ENCODE results near the gene SRRM2. TPM values are rescaled to one million over a fixed set of nuclear protein-coding genes. Genes with fewer than 3 reads are reported as not detected.

SRRM2 gene
- total RNA-seq, 1 donor from 2014 or later = 505 TPM

DNA sequence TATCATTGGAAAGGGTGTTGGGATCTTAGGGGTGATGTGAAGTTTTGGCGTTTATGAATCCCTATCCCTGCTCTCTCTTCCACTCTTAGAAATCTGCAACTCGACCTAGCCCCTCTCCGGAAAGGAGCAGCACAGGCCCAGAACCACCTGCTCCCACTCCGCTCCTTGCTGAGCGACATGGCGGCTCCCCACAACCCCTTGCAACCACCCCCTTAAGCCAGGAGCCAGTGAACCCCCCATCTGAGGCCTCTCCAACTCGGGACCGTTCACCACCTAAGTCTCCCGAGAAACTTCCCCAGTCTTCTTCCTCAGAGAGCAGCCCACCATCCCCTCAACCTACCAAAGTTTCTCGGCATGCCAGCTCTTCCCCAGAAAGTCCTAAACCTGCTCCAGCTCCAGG lies 9.0 kb downstream of the SRRM2 start:
- DNase-seq (ENCODE audit: low spot score) = no peak

DNA sequence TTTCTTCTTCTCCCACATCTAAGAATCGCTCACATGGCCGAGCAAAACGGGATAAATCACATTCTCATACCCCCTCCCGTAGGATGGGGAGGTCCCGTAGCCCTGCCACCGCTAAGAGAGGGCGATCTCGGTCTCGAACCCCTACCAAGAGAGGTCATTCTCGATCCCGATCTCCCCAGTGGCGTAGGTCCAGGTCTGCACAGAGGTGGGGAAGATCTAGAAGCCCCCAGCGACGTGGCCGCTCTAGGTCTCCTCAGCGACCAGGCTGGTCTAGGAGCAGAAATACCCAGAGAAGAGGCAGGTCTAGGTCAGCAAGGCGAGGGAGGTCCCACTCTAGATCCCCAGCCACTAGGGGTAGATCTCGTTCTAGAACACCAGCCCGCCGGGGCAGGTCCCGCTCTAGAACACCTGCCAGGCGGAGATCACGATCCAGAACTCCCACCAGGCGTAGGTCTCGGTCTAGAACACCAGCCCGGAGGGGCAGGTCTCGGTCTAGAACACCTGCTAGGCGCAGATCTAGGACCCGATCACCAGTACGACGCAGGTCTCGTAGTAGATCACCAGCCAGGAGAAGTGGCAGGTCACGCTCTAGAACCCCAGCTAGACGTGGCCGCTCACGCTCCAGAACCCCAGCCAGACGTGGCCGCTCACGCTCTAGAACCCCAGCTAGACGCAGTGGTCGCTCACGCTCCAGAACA lies 9.6 kb downstream of the SRRM2 start:
- DNase-seq (ENCODE audit: low spot score) = no peak

DNA sequence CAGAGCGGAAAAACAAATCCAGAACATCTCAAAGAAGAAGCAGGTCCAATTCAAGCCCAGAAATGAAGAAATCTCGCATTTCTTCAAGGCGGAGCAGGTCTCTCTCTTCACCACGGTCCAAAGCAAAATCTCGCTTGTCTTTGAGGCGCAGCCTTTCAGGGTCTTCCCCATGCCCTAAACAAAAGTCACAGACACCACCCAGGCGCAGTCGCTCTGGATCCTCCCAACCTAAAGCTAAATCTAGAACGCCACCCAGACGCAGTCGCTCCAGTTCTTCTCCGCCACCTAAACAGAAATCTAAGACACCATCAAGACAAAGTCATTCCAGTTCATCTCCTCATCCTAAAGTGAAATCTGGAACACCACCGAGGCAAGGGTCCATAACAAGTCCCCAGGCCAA lies 10.3 kb downstream of the SRRM2 start:
- DNase-seq (ENCODE audit: low spot score) = no peak

DNA sequence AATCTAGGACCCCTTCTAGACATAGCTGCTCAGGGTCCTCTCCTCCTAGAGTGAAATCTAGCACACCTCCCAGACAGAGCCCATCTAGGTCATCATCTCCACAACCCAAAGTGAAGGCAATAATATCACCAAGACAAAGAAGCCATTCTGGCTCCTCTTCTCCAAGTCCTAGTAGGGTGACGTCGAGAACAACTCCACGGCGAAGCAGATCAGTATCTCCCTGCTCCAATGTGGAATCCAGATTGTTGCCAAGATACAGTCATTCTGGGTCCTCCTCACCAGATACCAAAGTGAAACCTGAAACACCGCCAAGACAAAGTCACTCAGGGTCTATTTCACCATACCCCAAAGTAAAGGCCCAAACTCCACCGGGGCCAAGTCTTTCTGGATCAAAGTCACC lies 10.7 kb downstream of the SRRM2 start:
- DNase-seq (ENCODE audit: low spot score) = no peak

DNA sequence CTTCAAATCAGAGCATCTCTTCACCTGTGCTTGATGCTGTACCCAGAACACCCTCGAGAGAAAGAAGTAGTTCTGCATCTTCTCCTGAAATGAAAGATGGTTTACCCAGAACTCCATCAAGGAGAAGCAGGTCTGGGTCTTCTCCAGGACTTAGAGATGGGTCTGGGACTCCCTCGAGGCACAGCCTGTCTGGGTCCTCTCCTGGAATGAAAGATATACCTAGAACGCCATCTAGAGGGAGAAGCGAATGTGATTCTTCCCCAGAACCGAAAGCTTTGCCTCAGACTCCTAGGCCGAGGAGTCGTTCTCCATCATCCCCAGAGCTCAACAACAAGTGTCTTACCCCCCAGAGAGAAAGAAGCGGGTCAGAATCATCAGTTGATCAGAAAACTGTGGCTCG lies 12.3 kb downstream of the SRRM2 start:
- no peak for DNase-seq (ENCODE audit: low spot score)

DNA sequence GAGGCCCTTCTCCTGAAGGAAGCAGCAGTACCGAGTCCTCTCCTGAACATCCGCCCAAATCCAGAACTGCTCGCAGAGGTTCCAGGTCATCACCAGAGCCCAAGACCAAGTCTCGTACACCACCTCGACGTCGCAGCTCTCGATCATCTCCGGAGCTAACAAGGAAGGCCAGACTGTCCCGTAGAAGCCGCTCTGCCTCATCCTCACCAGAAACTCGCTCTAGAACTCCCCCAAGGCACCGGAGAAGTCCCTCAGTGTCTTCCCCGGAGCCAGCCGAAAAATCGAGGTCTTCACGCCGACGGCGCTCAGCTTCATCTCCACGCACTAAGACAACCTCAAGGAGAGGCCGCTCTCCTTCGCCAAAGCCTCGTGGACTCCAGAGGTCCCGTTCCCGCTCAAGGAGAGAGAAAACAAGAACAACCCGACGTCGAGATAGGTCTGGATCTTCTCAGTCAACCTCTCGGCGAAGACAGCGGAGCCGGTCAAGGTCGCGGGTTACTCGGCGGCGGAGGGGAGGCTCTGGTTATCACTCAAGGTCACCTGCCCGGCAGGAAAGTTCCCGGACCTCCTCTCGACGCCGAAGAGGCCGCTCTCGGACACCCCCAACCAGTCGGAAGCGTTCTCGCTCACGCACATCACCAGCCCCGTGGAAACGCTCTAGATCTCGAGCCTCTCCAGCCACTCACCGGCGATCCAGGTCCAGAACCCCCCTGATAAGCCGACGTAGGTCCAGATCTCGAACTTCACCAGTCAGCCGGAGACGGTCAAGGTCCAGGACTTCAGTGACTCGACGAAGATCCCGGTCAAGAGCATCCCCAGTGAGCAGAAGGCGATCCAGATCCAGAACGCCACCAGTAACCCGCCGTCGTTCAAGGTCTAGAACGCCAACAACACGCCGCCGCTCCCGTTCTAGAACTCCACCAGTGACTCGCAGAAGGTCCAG lies 13.3 kb downstream of the SRRM2 start:
- DNase-seq (ENCODE audit: low spot score) = no peak

DNA sequence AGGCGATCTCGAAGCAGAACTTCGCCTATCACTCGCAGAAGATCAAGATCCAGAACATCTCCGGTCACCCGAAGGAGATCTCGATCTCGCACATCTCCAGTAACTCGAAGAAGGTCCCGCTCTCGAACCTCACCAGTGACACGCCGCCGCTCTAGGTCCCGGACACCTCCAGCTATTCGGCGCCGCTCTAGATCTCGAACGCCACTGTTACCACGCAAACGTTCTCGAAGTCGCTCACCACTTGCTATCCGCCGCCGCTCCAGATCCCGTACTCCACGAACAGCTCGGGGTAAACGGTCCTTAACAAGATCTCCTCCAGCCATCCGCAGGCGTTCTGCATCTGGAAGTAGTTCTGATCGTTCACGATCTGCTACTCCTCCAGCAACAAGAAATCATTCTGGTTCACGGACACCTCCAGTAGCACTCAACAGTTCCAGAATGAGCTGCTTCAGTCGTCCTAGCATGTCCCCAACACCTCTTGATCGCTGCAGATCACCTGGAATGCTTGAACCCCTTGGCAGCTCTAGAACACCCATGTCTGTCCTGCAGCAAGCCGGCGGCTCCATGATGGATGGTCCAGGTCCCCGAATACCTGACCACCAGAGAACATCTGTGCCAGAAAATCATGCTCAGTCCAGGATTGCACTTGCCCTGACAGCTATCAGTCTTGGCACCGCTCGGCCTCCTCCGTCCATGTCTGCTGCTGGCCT lies 14.1 kb downstream of the SRRM2 start:
- DNase-seq (ENCODE audit: low spot score) = no peak

DNA sequence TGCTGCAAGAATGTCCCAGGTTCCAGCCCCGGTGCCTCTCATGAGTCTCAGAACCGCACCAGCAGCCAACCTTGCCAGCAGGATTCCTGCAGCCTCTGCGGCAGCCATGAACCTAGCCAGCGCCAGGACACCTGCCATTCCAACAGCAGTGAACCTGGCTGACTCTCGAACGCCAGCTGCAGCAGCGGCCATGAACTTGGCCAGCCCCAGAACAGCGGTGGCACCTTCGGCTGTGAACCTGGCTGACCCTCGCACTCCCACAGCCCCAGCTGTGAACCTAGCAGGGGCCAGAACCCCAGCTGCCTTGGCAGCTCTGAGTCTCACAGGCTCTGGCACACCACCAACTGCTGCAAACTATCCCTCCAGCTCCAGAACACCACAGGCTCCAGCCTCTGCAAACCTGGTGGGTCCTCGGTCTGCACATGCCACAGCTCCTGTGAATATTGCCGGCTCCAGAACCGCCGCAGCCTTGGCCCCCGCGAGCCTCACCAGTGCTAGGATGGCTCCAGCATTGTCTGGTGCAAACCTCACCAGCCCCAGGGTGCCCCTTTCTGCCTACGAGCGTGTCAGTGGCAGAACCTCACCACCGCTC lies 14.8 kb downstream of the SRRM2 start:
- DNase-seq (ENCODE audit: low spot score) = no peak

DNA sequence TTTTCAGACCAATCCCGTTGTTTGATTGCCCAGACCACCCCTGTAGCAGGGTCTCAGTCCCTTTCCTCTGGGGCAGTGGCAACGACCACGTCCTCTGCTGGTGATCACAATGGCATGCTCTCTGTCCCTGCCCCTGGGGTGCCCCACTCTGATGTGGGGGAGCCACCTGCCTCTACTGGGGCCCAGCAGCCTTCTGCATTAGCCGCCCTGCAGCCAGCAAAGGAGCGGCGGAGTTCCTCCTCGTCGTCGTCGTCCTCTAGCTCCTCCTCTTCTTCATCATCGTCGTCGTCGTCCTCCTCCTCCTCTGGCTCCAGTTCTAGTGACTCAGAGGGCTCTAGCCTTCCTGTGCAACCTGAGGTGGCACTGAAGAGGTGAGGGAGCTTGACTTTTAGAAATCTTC lies 15.5 kb downstream of the SRRM2 start:
- DNase-seq (ENCODE audit: low spot score) = no peak

DNA sequence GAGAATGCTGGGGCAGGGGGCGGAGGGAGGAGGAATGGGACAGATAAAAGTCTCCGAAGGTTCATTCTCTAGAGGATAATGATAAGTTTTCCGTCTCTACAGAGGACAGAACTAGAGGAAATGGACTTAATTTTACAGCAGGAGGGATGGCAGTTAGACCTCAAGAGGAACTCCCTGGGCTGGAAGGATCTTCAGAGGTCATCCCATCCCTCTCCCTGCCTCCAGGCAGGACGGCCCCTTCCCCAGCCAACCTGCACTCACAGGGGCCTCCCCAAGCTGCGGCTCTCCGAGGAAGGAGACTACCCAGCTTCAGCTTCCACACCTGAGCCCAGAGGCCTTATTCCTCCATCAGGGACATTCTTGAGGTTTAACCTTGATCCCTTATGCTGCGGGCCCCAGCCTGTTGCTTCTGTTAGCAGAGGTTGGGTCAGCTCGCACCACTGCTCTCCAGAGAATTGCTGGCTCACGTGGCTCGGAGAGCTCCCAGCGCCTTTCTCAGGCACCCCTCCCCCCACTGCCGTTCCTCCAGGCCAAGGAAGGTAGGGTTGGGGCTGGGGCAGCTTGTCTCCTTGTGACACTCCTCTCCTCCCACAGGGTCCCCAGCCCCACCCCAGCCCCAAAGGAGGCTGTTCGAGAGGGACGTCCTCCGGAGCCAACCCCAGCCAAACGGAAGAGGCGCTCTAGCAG lies 16.1 kb downstream of the SRRM2 start:
- no peak for DNase-seq (ENCODE audit: low spot score)

DNA sequence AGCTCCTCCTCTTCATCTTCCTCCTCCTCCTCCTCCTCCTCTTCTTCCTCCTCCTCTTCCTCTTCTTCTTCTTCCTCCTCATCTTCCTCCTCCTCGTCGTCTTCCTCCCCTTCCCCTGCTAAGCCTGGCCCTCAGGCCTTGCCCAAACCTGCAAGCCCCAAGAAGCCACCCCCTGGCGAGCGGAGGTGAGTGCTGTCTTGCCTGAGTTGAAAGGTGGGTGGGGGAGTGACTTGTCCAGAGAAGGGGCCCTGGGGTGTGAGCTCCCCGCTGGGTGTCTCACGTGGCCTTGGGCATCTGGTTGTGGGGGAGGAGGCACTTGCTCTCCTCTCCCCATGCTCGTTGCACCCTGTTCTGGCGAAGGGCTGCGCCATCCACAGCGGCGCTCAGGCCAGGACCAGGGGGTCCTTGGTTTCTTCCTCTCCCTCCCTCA lies 16.7 kb downstream of the SRRM2 start:
- DNase-seq (ENCODE audit: low spot score) = no peak

DNA sequence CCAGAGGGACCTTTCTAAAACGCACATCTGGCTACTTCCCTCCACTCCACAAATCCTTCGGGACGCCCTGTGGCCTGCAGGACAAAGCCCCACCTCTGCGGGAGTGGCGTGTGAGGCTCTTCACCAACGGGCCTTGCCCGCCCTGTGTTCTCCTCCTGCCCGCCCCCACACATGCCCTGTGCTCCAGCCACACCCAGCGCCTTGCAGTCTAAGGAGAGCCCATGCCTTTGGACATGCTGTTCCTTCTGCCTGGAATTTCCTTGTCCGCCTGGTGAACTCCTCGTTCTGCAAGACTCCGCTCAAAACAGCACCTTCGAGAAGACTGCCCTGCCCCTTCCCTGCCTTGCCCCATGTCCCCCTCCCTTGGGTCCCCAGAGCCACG lies 17.2 kb downstream of the SRRM2 start:
- DNase-seq (ENCODE audit: low spot score) = no peak

DNA sequence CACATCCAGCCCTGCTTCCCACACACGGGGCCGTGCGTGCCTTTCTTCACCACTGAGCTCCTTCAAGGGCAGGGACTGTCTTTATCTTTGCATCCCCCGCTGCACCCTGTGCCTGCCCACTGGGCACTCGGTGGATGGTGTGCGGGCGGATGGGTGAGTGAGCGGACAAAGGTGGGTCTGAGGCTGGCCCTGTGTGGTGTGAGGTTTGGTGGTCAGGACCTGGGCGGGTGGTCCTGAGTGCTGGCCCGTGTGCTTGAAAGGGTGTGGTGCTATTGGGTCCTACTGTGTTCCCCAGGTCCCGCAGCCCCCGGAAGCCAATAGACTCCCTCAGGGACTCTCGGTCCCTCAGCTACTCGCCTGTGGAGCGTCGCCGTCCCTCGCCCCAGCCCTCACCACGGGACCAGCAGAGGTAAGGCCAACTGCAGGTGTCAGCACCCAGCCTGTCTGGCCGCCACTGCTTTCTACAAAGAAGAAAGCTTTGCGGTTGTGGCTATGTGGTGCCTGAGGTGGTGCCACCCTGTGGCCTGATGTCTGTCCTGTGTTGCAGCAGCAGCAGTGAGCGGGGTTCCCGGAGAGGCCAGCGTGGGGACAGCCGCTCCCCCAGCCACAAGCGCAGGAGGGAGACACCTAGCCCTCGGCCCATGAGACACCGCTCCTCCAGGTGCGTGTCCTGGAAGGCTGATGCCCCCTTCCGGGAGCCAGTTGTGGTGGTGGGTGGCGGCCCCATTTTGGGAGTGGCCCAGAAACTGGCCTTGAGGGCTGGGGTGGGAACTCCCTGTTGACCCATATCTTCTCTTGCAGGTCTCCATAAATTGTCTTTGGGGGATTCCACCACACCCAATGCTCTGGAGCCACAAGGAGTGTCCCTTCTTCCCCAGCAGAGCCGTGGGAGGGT lies 17.9 kb downstream of the SRRM2 start:
- DNase-seq (ENCODE audit: low spot score) = no peak

DNA sequence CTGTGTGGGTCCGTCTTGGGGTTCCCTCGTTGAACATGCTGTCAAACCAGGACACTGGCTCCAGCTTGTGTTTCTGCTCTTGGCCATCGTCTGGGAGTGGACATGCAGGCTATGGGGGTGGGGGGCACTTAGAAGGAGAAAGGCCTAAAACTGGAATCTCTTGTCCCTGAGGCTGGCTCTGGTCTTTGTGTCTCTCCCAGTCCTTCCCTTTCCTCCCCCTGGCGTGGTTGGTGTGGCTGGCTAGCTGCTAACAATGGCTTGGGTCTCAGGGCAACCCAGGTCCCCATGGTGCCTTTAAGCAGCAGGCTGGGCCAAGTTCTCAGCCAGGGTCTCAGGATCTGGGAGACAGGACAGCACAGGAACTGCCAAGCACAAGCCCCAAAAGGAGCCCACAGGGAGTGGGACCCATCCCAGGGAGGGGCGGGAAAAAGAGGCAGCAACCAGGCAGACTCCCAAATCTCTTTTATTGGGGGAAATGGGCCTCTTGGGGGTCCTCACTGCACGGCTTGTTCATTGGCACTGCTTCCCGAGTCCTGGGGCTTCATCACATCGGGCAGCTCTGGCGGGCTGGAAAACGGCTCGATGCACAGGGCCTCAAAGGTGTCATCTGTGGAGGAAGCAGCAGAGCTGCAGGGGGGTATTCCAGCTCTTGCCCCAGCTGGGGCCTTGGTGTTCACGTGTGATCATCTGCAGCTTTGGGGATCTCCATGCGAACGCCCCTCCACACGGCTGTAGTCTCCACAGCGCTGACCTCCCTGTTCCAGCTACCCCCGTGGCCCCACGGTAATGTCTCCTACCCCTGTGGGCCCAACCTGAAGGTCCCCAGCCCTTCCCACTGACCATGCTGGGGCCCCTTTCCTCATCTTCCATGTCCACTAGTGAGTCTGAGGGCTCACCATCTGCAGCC lies 19.3 kb downstream of the SRRM2 start:
- DNase-seq (ENCODE audit: low spot score) = no peak

DNA sequence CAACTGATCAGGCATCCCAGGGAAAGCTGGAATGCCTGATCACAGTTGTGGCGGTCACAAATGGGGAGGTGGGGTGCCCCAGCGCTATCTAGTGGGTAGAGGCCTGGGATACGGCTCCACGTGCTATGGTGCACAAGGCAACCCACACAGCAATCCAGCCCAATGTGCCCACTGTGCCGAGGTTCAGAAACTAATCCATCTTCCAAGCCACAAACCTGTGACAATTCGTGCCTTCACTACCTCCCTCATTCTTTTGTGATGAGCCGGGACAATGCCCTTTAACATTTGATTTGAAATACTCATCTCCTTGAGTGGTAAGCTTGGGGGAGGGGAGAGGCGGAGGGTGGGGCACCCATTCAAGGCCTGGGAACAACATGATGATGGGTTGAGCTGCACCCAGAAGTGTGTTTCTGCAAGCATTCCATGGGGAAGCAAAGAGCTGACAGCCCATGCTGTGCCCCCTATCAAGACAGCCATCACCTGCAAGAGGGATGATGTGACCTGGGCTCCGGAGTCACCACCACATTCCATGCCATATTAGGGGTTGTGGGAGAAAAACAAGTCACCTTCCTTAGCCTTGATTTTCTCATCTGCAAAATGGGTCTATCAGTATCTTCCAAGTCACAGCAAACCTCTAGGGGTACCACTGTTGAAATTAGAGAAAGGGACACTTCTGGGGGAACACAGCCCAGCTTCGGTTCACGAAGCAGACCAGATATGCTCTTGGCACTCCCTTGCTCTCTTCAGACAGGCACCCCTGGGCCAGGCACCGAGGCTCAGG lies 20.9 kb downstream of the SRRM2 start:
- DNase-seq (ENCODE audit: low spot score) = no peak

DNA sequence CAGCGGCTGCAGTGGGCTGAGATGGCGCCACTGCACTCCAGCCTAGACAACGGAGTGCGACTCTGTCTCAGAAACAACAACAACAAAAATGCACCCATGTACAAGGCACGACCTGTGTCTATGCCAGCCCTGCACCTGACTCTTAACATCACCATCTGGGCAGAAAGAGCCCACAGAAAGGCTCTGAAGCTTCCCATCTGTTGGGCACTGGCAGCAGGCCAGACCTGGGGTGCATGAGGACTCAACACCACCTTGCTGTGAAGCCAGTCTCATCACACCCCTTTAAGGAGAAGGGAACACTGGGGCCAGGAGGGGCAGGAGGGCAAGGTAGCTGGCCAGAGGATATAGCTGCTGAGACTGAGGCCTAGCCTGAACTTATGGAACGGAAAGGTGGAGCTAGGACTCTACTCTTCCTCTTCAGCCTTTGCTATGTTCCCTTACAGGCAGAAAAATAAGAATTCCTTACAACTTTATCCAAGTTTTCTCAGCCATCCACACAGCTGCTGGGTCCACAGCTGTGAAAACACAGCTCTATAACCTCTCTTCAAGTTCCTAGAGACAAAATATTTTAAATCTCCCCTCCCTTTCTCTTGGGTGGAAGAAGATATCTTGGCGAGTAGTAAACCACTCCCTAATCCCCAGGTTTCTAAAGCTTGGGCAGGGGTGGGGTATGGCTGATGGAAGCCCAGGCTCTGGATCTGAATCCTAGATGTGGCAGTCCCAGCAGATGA lies 21.9 kb downstream of the SRRM2 start:
- DNase-seq (ENCODE audit: low spot score) = no peak

DNA sequence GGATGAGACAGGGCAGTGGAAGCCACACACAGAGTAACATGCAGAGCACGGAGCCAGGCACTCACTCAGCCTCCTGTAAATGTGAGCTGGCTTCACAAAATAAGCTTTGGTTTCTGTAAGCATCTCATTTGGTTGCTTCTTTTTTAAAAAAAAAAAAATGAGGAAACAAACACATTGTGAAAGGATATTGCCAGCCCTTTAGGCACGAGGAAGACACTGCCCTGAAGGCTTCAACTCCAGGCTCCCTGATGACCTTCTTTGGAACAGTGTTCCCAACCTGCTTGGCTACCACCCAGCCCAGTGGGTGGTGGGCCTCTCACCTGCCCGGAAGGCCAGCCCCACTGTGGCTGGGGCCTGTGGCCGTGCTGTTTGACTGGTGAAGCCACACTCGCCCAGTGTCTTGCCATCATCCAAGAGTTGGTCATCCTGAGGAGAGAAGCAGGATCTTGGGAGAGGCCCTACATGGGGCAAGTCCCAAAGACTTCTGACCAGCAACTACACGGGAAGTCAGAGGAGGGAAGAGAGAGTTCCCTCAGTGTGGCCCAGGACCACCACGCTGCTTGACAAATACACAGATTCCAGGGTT lies 22.8 kb downstream of the SRRM2 start:
- no peak for DNase-seq (ENCODE audit: low spot score)

Measured in mesenteric fat pad (tissue), 1 donor.